K562 (cell line): ENCODE results near the gene AP4S1. TPM values are rescaled to one million over a fixed set of nuclear protein-coding genes. Genes with fewer than 3 reads are reported as not detected.
A peak's percentile ranks its signal among the peaks of the same experiment; 100 is the strongest.

Source experiments
- ETV6 ChIP-seq, 3 experiments: fragments of 150-350 bp in 1 of 3; sonication (generic) in 1 of 3; formaldehyde crosslinking in 1 of 3; IDR thresholded peaks; 2 replicates each; pipeline versions ENCODE4 v1.6.1 to v1.8.0; 2014 to 2022; ENCODE audit warnings: borderline replicate concordance in 2 of 3, low read depth in 2 of 3, antibody characterized with exemption in 1 of 3, low read length in 1 of 3, mild to moderate bottlenecking in 1 of 3, missing genetic modification reagents in 1 of 3
- MAZ ChIP-seq, 2 experiments: fragments of 450-650 bp in 1 of 2; sonication (generic) in 1 of 2; formaldehyde crosslinking; IDR thresholded peaks in 1 of 2; conservative IDR thresholded peaks in 1 of 2; 2 replicates each; pipeline versions ENCODE4 v1.4.0 to v1.5.0; 2020; ENCODE audit warnings: mild to moderate bottlenecking in 1 of 2, missing genetic modification reagents in 1 of 2
- NEUROD1 ChIP-seq: fragments of 150-350 bp; IDR thresholded peaks from 2 replicates; pipeline ENCODE4 v1.6.1; 2014; ENCODE audit warnings: borderline replicate concordance, low read length, low read depth; ENCODE audit not compliant: partially characterized antibody
- PCBP1 ChIP-seq: fragments of 200-400 bp; formaldehyde crosslinking; IDR thresholded peaks from 2 replicates; pipeline ENCODE4 v1.6.1; 2018; ENCODE audit warnings: mild to moderate bottlenecking, low read depth, low read length; ENCODE audit not compliant: poor library complexity, severe bottlenecking
- POLR2A ChIP-seq: fragments of 450-650 bp; conservative IDR thresholded peaks from 2 replicates; pipeline ENCODE4 v1.6.1; 2016
- RBM22 ChIP-seq: fragments of 200-400 bp; formaldehyde crosslinking; IDR thresholded peaks from 2 replicates; pipeline ENCODE4 v1.6.1; 2018; ENCODE audit warnings: low read length, low read depth; ENCODE audit not compliant: poor library complexity, severe bottlenecking
- RNF2 ChIP-seq: sonication (generic); IDR thresholded peaks from 2 replicates; pipeline ENCODE4 v1.6.1; 2016
- SIN3A ChIP-seq, 2 experiments: fragments of 150-350 bp in 1 of 2; IDR thresholded peaks; 2 replicates each; pipeline ENCODE4 v1.6.1; 2011 to 2016; ENCODE audit warnings: borderline replicate concordance in 2 of 2, low read depth in 2 of 2, low read length in 2 of 2, mild to moderate bottlenecking in 2 of 2, moderate library complexity in 2 of 2; ENCODE audit not compliant: control insufficient read depth in 1 of 2
- TAF1 ChIP-seq: IDR thresholded peaks from 2 replicates; pipeline ENCODE4 v1.6.1; 2011; ENCODE audit warnings: mild to moderate bottlenecking, low read length, moderate library complexity; ENCODE audit not compliant: insufficient read depth, control insufficient read depth, severe bottlenecking; ENCODE audit errors: extremely low read depth
- TCF7 ChIP-seq: sonication (generic); IDR thresholded peaks from 2 replicates; pipeline ENCODE4 v1.6.1; 2016; ENCODE audit warnings: antibody characterized with exemption, borderline replicate concordance
- UBTF ChIP-seq, 2 experiments: IDR thresholded peaks; 2 replicates each; pipeline ENCODE4 v1.6.1; 2012; ENCODE audit warnings: improper control_type of control experiment in 2 of 2, low read depth in 2 of 2, low read length in 2 of 2, borderline replicate concordance in 1 of 2
- YY1 ChIP-seq, 3 experiments: IDR thresholded peaks; 2 replicates each; pipeline ENCODE4 v1.6.1; 2011; ENCODE audit warnings: low read length in 2 of 3, mild to moderate bottlenecking in 2 of 3, moderate library complexity in 2 of 3, borderline replicate concordance in 1 of 3, control low read depth in 1 of 3, low read depth in 1 of 3; ENCODE audit not compliant: insufficient read depth in 3 of 3, insufficient replicate concordance in 2 of 3, control insufficient read depth in 1 of 3, insufficient read length in 1 of 3; ENCODE audit errors: extremely low read depth in 1 of 3
- ZBTB7A ChIP-seq: IDR thresholded peaks from 2 replicates; pipeline ENCODE4 v1.6.1; 2011; ENCODE audit warnings: low read depth, mild to moderate bottlenecking, low read length, moderate library complexity, borderline replicate concordance; ENCODE audit not compliant: control insufficient read depth
- ZC3H4 ChIP-seq: sonication (generic); formaldehyde crosslinking; IDR thresholded peaks from 2 replicates; pipeline ENCODE4 v1.9.0; 2021; ENCODE audit warnings: missing genetic modification reagents, borderline replicate concordance
- ZFX ChIP-seq: sonication (generic); formaldehyde crosslinking; IDR thresholded peaks from 2 replicates; pipeline ENCODE4 v1.8.0; 2022; ENCODE audit warnings: mild to moderate bottlenecking, missing genetic modification reagents, moderate library complexity
- ZNF444 ChIP-seq: fragments of 250-450 bp; sonication (Bioruptor Pico); IDR thresholded peaks from 2 replicates; pipeline ENCODE4 v1.4.0; 2020; ENCODE audit warnings: mild to moderate bottlenecking, moderate library complexity
- ZNF740 ChIP-seq, 3 experiments: fragments of 200-800 bp in 1 of 3; sonication (Bioruptor generic) in 1 of 3; sonication (generic) in 1 of 3; formaldehyde crosslinking in 1 of 3; IDR thresholded peaks; 2 replicates each; pipeline versions ENCODE4 v1.6.1 to v1.8.0; 2016 to 2022; ENCODE audit warnings: mild to moderate bottlenecking in 2 of 3, missing compliant biosample characterization in 2 of 3, missing genetic modification characterization in 2 of 3, missing genetic modification reagents in 1 of 3
- polyA plus RNA-seq, 8 experiments: library from polyadenylated mRNA; depleted of rRNA in 4 of 8; stranded (reverse) in 5 of 8; unstranded in 3 of 8; fragments of >200 nt; fragmentation: Nextera tagmentation in 2 of 8; fragmentation: Illumina TruSeq in 1 of 8; extraction: Ambion mirVana in 2 of 8; extraction: Trizol in 1 of 8; gene quantifications; 2 replicates each; pipeline versions ENCODE4 v1.2.1 to v1.2.3, GENCODE V29; 2011 to 2014; ENCODE audit warnings: inconsistent platforms in 1 of 8, missing spikeins in 1 of 8
- total RNA-seq, 7 experiments: library from RNA; depleted of rRNA in 6 of 7; stranded (reverse); fragments of >200 nt in 6 of 7; fragmentation: Illumina TruSeq in 2 of 7; extraction: Trizol in 2 of 7; gene quantifications; 2 replicates each; pipeline versions ENCODE4 v1.2.1 to v1.2.3, GENCODE V29; 2011 to 2021; ENCODE audit warnings: low replicate concordance in 1 of 7

The AP4S1 gene
- total and polyA plus RNA-seq, 9 of the 15 experiments (the other 6 are each of a cell fraction or from before 2014, with no cell fraction given), result 3.7 to 7.8 (median 5.9) TPM

GRCh38 chr14:31026077-31026449 is 614 bp downstream of the AP4S1 start, which contains the start of gene STRN3 (continued):
- TF ChIP-seq ZNF444 (CRISPR knock-in tag) (no peak), ZNF740 (CRISPR knock-in tag; IDR thresholded peaks at IDR 0.05) (no peak), ZNF740 (tag; IDR thresholded peaks at IDR 0.05) (peak in 1 of 2 experiments; percentile 65; a peak in 2 of 4 replicates), RNF2 (0 out of 2 replicates have a peak, but pooled peaks have one; percentile 4), ZFX (CRISPR knock-in tag) (peak; percentile 69; the same call in 1 of the 2 replicates), MAZ (CRISPR knock-in tag; conservative IDR thresholded peaks at IDR 0.05 in 1 of 2, IDR thresholded peaks at IDR 0.05 in 1 of 2) (peak in 1 of 2 experiments; percentile 29; a peak in 1 of 4 replicates), ETV6 (IDR thresholded peaks at IDR 0.05; ENCODE audit: borderline replicate concordance in 1 of 2, low read depth in 2 of 2, low read length in 1 of 2) (no peak), ETV6 (CRISPR knock-in tag; IDR thresholded peaks at IDR 0.05; ENCODE audit: borderline replicate concordance) (no peak), TCF7 (no peak), SIN3A (IDR thresholded peaks at IDR 0.05; ENCODE audit: borderline replicate concordance in 2 of 2, control insufficient read depth in 1 of 2, low read depth in 2 of 2, low read length in 2 of 2) (0 out of 4 replicates have a peak, but pooled peaks of 1 of the 2 experiments have one; percentile 8), RBM22 (peak; percentile 59), ZBTB7A (peak; percentile 71; the same call in 1 of the 2 replicates), PCBP1 (peak; percentile 24), ZC3H4 (CRISPR knock-in tag) (0 out of 2 replicates have a peak, but pooled peaks have one; percentile 82), NEUROD1 (no peak), POLR2A (peak; percentile 51; the same call in 1 of the 2 replicates), YY1 (IDR thresholded peaks at IDR 0.05; ENCODE audit: borderline replicate concordance in 1 of 3, control insufficient read depth in 1 of 3, extremely low read depth in 1 of 3, insufficient read depth in 3 of 3, insufficient read length in 1 of 3, insufficient replicate concordance in 2 of 3, low read depth in 1 of 3, low read length in 2 of 3) (peak; percentile 47 to 91 (median 86)), TAF1 (peak; percentile 83), UBTF (IDR thresholded peaks at IDR 0.05; ENCODE audit: borderline replicate concordance in 1 of 2, low read depth in 2 of 2, low read length in 2 of 2) (peak in 1 of 2 experiments; percentile 62; a peak in 1 of 4 replicates)
